ENCODE measurements around the gene ZNF787. TPM values are rescaled to one million over a fixed set of nuclear protein-coding genes. Genes with fewer than 3 reads are reported as not detected.

Gene ZNF787
- total RNA-seq, 3 donors from 2014 or later = 49.1 to 61.2 (median 56.1) TPM

DNA sequence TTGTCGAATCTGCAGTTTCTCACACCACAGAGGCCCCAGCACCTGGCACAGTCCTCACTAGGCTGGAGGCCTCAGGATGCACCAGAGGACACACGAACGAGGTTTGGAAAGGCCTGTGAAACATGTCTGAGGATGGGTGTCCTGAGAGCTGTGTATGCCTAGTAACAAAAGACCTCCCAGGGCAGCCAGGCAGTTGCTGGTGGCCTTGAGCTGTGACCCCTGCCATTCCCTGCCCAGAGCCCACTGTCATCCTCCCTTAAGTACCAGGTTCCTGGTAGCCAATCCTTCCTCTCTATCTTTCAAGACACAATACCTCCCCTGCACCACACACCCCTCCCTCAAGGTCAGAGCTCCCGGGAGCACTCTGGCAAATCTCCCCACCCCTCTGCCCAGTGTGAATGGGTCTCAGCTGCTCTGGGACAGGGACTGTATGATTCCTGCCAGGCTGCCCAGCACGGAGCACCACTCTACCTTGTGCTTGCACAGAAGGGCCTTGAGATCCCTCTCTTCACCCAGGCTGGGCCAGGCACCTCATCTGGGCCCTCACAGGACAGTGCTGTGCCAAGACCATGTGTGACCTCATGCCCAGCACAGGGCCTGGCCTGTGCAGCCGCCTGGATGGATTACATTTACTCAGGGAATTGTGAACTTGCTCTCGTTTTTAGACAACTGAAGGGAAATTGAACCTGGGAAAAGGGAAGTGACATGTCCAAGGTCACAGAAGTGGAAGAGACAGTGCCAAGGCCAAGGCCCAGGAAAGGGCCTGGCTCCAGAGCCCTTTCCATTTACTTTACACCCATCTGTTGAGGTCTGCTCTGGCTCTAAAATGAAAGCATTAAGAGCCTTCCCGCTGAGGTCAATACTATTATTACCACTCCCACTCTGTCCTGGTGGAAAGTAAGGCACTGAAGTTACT is 2.2 kb downstream of the ZNF787 start:
- intact Hi-C loops (cut with DNase I, micrococcal nuclease) = no loop called here
- TF ChIP-seq, protein P1, sequence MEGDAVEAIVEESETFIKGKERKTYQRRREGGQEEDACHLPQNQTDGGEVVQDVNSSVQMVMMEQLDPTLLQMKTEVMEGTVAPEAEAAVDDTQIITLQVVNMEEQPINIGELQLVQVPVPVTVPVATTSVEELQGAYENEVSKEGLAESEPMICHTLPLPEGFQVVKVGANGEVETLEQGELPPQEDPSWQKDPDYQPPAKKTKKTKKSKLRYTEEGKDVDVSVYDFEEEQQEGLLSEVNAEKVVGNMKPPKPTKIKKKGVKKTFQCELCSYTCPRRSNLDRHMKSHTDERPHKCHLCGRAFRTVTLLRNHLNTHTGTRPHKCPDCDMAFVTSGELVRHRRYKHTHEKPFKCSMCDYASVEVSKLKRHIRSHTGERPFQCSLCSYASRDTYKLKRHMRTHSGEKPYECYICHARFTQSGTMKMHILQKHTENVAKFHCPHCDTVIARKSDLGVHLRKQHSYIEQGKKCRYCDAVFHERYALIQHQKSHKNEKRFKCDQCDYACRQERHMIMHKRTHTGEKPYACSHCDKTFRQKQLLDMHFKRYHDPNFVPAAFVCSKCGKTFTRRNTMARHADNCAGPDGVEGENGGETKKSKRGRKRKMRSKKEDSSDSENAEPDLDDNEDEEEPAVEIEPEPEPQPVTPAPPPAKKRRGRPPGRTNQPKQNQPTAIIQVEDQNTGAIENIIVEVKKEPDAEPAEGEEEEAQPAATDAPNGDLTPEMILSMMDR (IDR thresholded peaks at IDR 0.05) = no peak
- DNase-seq = no peak
- no peaks in the 10 kb centered on the region for H3K9me3 ChIP-seq
- ATAC-seq = no peak
- H3K4me3 ChIP-seq = no peak overlapping the region
- H3K36me3 ChIP-seq (ENCODE audit: low read depth) = no peaks in the 10 kb centered on the region
- peaks cover 32% of the 10 kb centered on the region for H3K4me1 ChIP-seq (ENCODE audit: low read depth)

DNA sequence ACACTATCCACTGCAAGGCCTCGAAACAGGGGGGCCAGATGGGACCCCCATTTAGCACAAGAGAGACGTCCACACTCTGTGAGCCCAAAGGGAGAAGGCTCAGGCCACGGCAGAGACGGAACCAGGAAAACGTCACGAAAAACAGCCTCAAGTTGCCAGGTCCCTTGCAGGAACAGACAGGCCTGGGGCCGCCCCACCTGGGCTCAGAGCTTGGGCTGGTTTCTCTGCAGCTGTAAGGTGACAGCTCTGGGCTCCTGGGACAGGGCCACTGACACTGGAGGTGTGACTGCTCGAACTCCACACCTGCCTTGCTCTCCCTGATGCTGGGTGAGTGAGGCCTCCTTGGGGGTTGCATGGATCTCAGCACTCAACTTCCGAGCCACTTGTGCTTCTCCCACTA is 3.2 kb downstream of the ZNF787 start:
- H3K36me3 ChIP-seq (ENCODE audit: low read depth) = no peaks in the 10 kb centered on the region
- peaks cover 40% of the 10 kb centered on the region for H3K4me1 ChIP-seq (ENCODE audit: low read depth)
- no peaks in the 10 kb centered on the region for H3K9me3 ChIP-seq
- DNase-seq (no peak), ATAC-seq (no peak)
- TF ChIP-seq, protein P1 (IDR thresholded peaks at IDR 0.05) = no peak
- no peak overlapping the region for H3K4me3 ChIP-seq
- intact Hi-C loops (cut with DNase I, micrococcal nuclease) = no loop called here

DNA sequence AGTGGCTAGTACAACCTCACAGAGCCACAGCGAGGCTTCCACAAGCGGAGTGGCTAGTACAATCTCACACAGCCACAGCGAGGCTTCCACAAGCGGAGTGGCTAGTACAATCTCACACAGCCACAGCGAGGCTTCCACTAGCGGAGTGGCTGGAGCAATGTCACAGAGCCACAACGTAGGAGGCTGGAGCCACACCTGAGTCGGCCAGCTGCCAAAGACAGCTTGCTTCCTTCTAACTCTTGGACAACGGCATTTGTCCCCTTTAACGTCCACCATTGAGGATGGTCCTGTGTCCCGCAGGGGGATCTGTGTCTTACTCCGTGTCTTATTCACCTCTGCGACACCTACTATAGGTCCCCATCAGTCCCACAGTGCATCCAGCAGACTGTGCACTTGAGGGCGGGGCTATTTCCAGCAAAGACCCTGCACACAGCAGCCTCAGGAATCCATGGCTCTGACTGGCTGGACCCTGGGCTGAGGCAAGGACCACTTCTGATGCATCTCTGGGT is 3.7 kb downstream of the ZNF787 start:
- Histone ChIP-seq H3K36me3 (ENCODE audit: low read depth) (no peaks in the 10 kb centered on the region), H3K4me3 (no peak overlapping the region)
- DNase-seq = peak in 2 of 3 donors; percentile 66 to 68

DNA sequence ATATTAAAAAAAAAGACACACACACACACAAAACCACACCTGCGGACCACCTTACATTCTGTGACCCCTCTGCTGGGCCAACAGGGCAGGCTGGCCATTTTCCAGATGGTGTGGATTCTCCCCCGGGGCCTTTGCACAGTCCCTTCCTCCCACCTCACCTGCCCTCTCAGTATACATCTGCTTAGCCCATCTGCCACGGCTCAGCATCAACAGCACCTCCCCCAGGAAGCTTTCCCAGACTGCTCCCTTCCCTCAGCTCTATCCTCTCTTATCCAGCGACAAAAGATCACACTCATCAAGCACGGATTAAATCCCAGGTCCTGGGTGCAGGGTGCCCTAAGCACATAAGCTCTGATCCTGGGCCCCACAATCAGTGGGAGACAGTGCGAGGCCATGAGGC is 4.5 kb downstream of the ZNF787 start:
- intact Hi-C loops (cut with DNase I, micrococcal nuclease) = no loop called here
- peaks cover 52% of the 10 kb centered on the region for H3K4me1 ChIP-seq (ENCODE audit: low read depth)
- no peaks in the 10 kb centered on the region for H3K36me3 ChIP-seq (ENCODE audit: low read depth)
- ATAC-seq = no peak
- no peak for DNase-seq
- no peaks in the 10 kb centered on the region for H3K9me3 ChIP-seq
- H3K4me3 ChIP-seq = no peak overlapping the region
- TF ChIP-seq, protein P1 (IDR thresholded peaks at IDR 0.05) = no peak

More for the DNA sequence above, 3.7 kb downstream of the ZNF787 start:
- no peaks in the 10 kb centered on the region for H3K9me3 ChIP-seq
- ATAC-seq = no peak
- TF ChIP-seq, protein P1 (IDR thresholded peaks at IDR 0.05) = no peak
- H3K4me1 ChIP-seq (ENCODE audit: low read depth) = peaks cover 44% of the 10 kb centered on the region
- intact Hi-C loops (cut with DNase I, micrococcal nuclease) = no loop called here

DNA sequence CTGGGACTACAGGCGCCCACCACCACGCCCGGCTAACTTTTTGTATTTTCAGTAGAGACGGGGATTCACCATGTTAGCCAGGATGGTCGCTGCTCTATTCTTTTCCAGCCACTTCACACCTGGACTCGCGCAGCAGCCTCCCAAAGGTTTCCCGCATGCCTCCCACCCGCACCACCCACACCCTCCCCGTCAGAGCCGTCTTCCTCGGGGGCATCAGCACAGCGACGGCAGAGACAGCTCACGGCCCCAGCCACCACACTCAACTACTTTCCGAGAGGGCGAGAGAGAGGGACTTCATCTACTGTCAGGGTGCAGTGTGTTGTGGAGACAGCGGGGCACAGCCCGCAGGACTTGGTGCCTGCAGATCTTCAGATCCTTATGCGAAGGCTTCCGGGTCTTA is 5.6 kb downstream of the ZNF787 start:
- H3K9me3 ChIP-seq = no peaks in the 10 kb centered on the region
- intact Hi-C loops (cut with DNase I, micrococcal nuclease) = no loop called here
- ATAC-seq = no peak
- no peaks in the 10 kb centered on the region for H3K36me3 ChIP-seq (ENCODE audit: low read depth)
- no peak overlapping the region for H3K4me3 ChIP-seq
- H3K4me1 ChIP-seq (ENCODE audit: low read depth) = peaks cover 63% of the 10 kb centered on the region
- TF ChIP-seq, protein P1 (IDR thresholded peaks at IDR 0.05) = no peak
- no peak for DNase-seq

All from mucosa of descending colon (tissue), 3 donors.